Measurements from ENCODE around the gene MYO19.

The MYO19 gene

GRCh38 chr17:36481829-36482228, 52.8 kb downstream of the MYO19 start:
- peaks cover 5 to 19% of the 10 kb centered on the region in 2 donors for H3K4me1 ChIP-seq (ENCODE audit: control insufficient read depth in 1 of 2, insufficient read depth in 2 of 2, low read length in 2 of 2)
- no peaks in the 10 kb centered on the region for H3K9me3 ChIP-seq (ENCODE audit: control insufficient read depth in 1 of 2, low read length in 2 of 2)
- no peaks in the 10 kb centered on the region for H3K27me3 ChIP-seq (ENCODE audit: low read depth, low read length)
- no peaks in the 10 kb centered on the region for H3K36me3 ChIP-seq (ENCODE audit: control insufficient read depth in 1 of 2, insufficient read depth in 2 of 2, low read length in 2 of 2)
- H3K27ac ChIP-seq (ENCODE audit: low read length), result no peak overlapping the region
- no peak overlapping the region for H3K4me3 ChIP-seq (ENCODE audit: low read depth in 1 of 2, low read length in 2 of 2)

- H3K36me3 ChIP-seq (ENCODE audit: control insufficient read depth in 1 of 2, insufficient read depth in 2 of 2, low read length in 2 of 2), result no peaks in the 10 kb centered on the region
- H3K4me1 ChIP-seq (ENCODE audit: control insufficient read depth in 1 of 2, insufficient read depth in 2 of 2, low read length in 2 of 2), result no peaks in the 10 kb centered on the region
- no peaks in the 10 kb centered on the region for H3K9me3 ChIP-seq (ENCODE audit: control insufficient read depth in 1 of 2, low read length in 2 of 2)
- H3K27ac ChIP-seq (ENCODE audit: low read length), result no peak overlapping the region
- H3K27me3 ChIP-seq (ENCODE audit: low read depth, low read length), result no peaks in the 10 kb centered on the region
- H3K4me3 ChIP-seq (ENCODE audit: low read depth in 1 of 2, low read length in 2 of 2), result no peak overlapping the region
These were observed 59.2 kb downstream of the MYO19 start for GRCh38 chr17:36475346-36475970.

GRCh38 chr17:36474571-36474970, 60.1 kb downstream of the MYO19 start:
- Histone ChIP-seq H3K9me3 (ENCODE audit: control insufficient read depth in 1 of 2, low read length in 2 of 2) (no peaks in the 10 kb centered on the region), H3K36me3 (ENCODE audit: control insufficient read depth in 1 of 2, insufficient read depth in 2 of 2, low read length in 2 of 2) (no peaks in the 10 kb centered on the region), H3K4me3 (ENCODE audit: low read depth in 1 of 2, low read length in 2 of 2) (no peak overlapping the region), H3K27me3 (ENCODE audit: low read depth, low read length) (no peaks in the 10 kb centered on the region), H3K27ac (ENCODE audit: low read length) (no peak overlapping the region), H3K4me1 (ENCODE audit: control insufficient read depth in 1 of 2, insufficient read depth in 2 of 2, low read length in 2 of 2) (no peaks in the 10 kb centered on the region)

DNA sequence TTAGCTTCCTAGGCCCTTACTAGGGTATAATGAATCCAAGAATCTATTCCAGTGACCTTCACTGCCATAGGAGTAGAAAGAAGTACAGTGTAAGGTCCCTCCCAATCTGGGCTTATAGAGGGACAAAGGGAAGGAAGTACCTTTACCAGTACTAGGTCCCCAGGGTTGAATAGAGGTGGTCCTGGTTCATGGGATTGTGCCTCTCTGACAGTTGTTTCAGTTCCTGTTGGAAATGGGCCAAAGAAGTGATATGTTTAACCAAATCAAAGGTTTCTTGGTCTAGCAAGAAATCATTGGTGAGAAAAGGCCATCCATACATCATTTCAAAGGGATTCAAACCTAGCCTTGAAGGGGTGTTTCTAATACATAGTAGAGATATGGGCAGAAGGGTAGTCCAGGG, 64.2 kb downstream of the MYO19 start:
- peaks cover 7% of the 10 kb centered on the region for H3K27me3 ChIP-seq (ENCODE audit: low read depth, low read length)

DNA sequence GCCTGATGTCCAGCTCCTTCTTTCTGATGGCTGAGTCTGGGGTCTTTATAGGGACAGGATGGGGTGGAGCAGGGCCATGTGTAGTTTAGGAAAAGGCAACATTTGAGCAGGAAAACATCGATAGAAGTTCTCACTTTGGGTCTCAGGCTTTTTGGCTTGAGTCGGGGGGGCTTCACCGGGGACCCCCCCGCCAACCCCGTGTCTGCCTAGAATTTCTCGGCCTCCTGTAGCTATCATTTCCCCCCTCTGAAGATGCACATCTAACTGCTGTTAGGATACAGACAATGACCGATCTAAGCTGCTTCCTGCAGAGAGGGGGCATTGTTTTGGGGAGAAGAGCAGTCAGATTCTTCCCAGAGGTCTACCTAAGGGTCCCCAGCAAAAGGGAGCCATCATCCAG, 64.9 kb downstream of the MYO19 start:
- Histone ChIP-seq H3K9me3 (ENCODE audit: control insufficient read depth in 1 of 2, low read length in 2 of 2) (no peaks in the 10 kb centered on the region), H3K36me3 (ENCODE audit: control insufficient read depth in 1 of 2, insufficient read depth in 2 of 2, low read length in 2 of 2) (no peaks in the 10 kb centered on the region), H3K27me3 (ENCODE audit: low read depth, low read length) (peaks cover 15% of the 10 kb centered on the region), H3K4me1 (ENCODE audit: control insufficient read depth in 1 of 2, insufficient read depth in 2 of 2, low read length in 2 of 2) (no peaks in the 10 kb centered on the region), H3K4me3 (ENCODE audit: low read depth in 1 of 2, low read length in 2 of 2) (no peak overlapping the region), H3K27ac (ENCODE audit: low read length) (no peak overlapping the region)

More for the DNA sequence above, 64.2 kb downstream of the MYO19 start:
- Histone ChIP-seq H3K4me1 (ENCODE audit: control insufficient read depth in 1 of 2, insufficient read depth in 2 of 2, low read length in 2 of 2) (no peaks in the 10 kb centered on the region), H3K27ac (ENCODE audit: low read length) (no peak overlapping the region), H3K4me3 (ENCODE audit: low read depth in 1 of 2, low read length in 2 of 2) (no peak overlapping the region), H3K36me3 (ENCODE audit: control insufficient read depth in 1 of 2, insufficient read depth in 2 of 2, low read length in 2 of 2) (no peaks in the 10 kb centered on the region), H3K9me3 (ENCODE audit: control insufficient read depth in 1 of 2, low read length in 2 of 2) (no peaks in the 10 kb centered on the region)

DNA sequence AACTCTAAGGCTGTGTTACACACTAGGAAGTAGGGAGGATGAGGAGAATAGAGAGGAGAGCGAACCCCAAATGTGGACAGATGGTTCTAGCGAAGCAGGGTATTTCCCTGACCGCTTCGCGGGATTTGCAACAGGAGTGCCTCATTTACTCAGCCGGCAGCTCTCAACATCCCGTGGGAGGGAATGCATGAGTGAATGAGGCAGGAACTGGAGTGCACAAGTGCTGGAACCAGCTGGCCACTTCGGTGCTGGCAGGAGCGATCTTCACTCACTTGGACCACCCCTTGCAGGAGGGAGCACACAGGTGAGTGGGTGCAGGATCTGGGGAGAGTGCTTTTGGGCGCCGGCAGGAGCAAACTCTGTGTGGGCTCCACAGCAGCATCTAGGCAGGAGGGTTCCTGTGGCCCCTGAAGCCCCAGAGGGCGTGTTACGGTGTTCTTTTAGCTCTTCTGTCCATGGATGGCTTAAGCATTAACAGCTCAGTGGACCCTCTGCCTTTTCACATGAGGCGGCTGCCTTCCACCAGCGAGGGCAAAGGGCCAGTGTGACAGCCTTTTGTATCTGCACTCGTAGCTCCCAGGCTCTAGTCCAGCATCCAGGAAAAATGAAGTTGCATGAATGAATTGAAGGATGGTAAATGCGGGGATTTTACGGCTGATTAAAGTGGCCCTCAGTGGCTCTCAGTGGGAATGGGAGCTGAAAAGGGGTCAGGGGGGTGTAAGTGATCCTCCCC, 65.6 kb downstream of the MYO19 start:
- Histone ChIP-seq H3K4me1 (ENCODE audit: control insufficient read depth in 1 of 2, insufficient read depth in 2 of 2, low read length in 2 of 2) (no peaks in the 10 kb centered on the region), H3K4me3 (ENCODE audit: low read depth in 1 of 2, low read length in 2 of 2) (no peak overlapping the region), H3K9me3 (ENCODE audit: control insufficient read depth in 1 of 2, low read length in 2 of 2) (no peaks in the 10 kb centered on the region), H3K27me3 (ENCODE audit: low read depth, low read length) (peaks cover 19% of the 10 kb centered on the region), H3K27ac (ENCODE audit: low read length) (no peak overlapping the region), H3K36me3 (ENCODE audit: control insufficient read depth in 1 of 2, insufficient read depth in 2 of 2, low read length in 2 of 2) (no peaks in the 10 kb centered on the region)

DNA sequence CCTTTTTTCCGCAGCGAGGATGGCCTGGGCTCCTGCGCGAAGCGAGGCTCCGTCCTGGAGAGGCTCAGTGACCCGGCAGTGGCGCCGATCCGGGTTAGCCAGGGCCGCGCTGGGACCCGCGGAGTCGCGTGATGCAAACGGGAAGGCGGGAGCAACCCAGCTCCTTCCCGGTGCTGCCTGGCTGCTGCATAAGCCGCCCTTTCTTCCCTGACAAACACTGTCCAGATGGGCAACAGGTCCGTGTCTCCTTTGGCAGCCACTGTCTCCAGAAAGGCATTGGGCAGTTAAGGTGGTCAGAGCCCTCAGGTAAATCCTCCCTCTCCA, 69.9 kb downstream of the MYO19 start:
- H3K27me3 ChIP-seq (ENCODE audit: low read depth, low read length), result peaks cover 19% of the 10 kb centered on the region
- H3K36me3 ChIP-seq (ENCODE audit: control insufficient read depth in 1 of 2, insufficient read depth in 2 of 2, low read length in 2 of 2), result no peaks in the 10 kb centered on the region
- H3K27ac ChIP-seq (ENCODE audit: low read length), result no peak overlapping the region
- no peaks in the 10 kb centered on the region for H3K4me1 ChIP-seq (ENCODE audit: control insufficient read depth in 1 of 2, insufficient read depth in 2 of 2, low read length in 2 of 2)
- H3K9me3 ChIP-seq (ENCODE audit: control insufficient read depth in 1 of 2, low read length in 2 of 2), result no peaks in the 10 kb centered on the region
- H3K4me3 ChIP-seq (ENCODE audit: low read depth in 1 of 2, low read length in 2 of 2), result no peak overlapping the region

DNA sequence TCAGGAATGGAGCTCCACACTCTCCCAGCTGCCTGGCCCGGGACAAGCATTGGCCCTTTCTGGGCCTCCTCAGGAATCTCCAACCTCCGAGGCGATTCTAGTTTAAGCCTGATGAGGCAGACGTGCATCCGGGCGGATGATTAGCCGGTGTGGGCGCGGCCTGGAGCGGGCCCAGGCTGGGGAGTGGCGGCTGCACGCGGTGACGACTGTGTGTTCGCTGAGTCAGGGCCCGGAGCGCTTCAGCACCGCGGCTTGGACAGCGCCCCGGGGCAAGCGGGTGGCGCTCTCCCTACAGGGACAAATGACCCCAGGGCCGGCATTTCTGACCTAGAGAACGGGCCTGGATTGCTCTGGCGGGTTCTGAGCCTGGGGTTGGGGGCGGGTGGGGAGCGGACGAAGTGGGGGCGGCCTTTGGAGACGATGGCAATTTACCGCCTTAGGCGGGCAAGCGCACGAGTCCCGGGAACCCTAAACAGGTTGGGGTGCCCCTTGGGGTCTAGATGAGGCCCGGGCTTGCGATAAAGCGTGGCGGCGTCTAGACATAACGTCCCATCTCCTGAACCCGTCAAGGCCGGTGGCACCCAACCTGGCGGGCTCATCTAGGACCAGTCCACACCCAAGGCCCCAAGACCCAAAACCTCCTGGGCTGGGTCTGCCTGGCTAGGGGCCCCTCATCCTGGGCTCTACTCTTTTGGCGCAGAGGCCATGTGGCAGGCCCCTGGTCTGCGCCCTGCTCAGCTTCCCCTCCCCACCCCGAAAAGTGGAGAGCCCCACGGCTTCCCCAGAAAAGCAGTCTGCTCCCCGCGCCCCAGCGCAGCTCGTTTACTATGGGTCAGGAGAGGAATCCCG, 70.5 kb downstream of the MYO19 start:
- Histone ChIP-seq H3K9me3 (ENCODE audit: control insufficient read depth in 1 of 2, low read length in 2 of 2) (no peaks in the 10 kb centered on the region), H3K27ac (ENCODE audit: low read length) (no peak overlapping the region), H3K27me3 (ENCODE audit: low read depth, low read length) (peaks cover 19% of the 10 kb centered on the region), H3K4me1 (ENCODE audit: control insufficient read depth in 1 of 2, insufficient read depth in 2 of 2, low read length in 2 of 2) (no peaks in the 10 kb centered on the region), H3K36me3 (ENCODE audit: control insufficient read depth in 1 of 2, insufficient read depth in 2 of 2, low read length in 2 of 2) (no peaks in the 10 kb centered on the region), H3K4me3 (ENCODE audit: low read depth in 1 of 2, low read length in 2 of 2) (no peak overlapping the region)

- Histone ChIP-seq H3K4me3 (ENCODE audit: low read depth in 1 of 2, low read length in 2 of 2) (no peak overlapping the region), H3K27me3 (ENCODE audit: low read depth, low read length) (peaks cover 15% of the 10 kb centered on the region), H3K9me3 (ENCODE audit: control insufficient read depth in 1 of 2, low read length in 2 of 2) (no peaks in the 10 kb centered on the region), H3K4me1 (ENCODE audit: control insufficient read depth in 1 of 2, insufficient read depth in 2 of 2, low read length in 2 of 2) (no peaks in the 10 kb centered on the region), H3K36me3 (ENCODE audit: control insufficient read depth in 1 of 2, insufficient read depth in 2 of 2, low read length in 2 of 2) (no peaks in the 10 kb centered on the region), H3K27ac (ENCODE audit: low read length) (no peak overlapping the region)
These were observed 73.1 kb downstream of the MYO19 start for GRCh38 chr17:36461330-36462110.

DNA sequence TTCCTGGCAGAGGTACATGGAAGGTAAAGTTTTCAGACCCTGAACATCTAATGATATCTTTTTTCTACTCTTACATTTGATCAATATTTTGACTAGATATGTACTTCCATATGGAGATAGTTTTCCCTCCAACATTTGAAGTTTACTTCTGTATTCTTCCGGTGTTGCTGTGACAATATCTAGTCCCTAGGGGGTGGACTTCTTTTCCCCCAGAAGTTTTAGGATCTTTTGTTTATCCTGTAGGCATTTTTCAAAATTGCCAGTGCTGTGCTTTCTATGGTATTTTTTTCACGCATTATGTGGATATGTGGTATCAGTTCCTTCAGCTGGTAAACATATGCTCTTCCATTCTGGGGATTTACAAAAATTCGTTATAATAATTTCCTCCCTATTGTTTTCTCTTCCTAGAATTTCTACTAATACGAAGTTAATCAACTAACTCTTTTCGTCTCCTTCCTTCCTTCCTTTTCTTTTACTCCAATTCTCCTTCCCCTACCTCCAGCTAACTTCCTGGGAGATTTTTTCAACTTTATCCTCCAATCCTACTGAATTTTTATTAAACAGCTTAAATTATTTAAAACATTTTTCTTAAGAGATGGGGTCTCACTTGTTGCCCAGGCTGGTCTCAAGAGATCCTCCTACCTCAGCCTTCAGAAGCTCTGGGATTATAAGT, 74.3 kb downstream of the MYO19 start:
- H3K27me3 ChIP-seq (ENCODE audit: low read depth, low read length), result peaks cover 10% of the 10 kb centered on the region
- no peaks in the 10 kb centered on the region for H3K4me1 ChIP-seq (ENCODE audit: control insufficient read depth in 1 of 2, insufficient read depth in 2 of 2, low read length in 2 of 2)
- no peak overlapping the region for H3K4me3 ChIP-seq (ENCODE audit: low read depth in 1 of 2, low read length in 2 of 2)
- H3K9me3 ChIP-seq (ENCODE audit: control insufficient read depth in 1 of 2, low read length in 2 of 2), result no peaks in the 10 kb centered on the region
- H3K27ac ChIP-seq (ENCODE audit: low read length), result no peak overlapping the region
- H3K36me3 ChIP-seq (ENCODE audit: control insufficient read depth in 1 of 2, insufficient read depth in 2 of 2, low read length in 2 of 2), result no peaks in the 10 kb centered on the region
